B cell (primary cell): Measurements from ENCODE around the gene CAMK2B.

Source experiments
- EZH2 ChIP-seq: IDR thresholded peaks from 2 replicates; pipeline ENCODE4 v1.6.1; 2012; ENCODE audit warnings: borderline replicate concordance, low read depth, mild to moderate bottlenecking, moderate library complexity, low read length; ENCODE audit not compliant: insufficient read depth, poor library complexity, severe bottlenecking
- TF ChIP-seq, protein P1 (sequence below): fragments of 200-600 bp; IDR thresholded peaks from one replicate; pipeline ENCODE4 v1.8.0; 2022; ENCODE audit warnings: antibody characterized with exemption, mild to moderate bottlenecking

DNA sequence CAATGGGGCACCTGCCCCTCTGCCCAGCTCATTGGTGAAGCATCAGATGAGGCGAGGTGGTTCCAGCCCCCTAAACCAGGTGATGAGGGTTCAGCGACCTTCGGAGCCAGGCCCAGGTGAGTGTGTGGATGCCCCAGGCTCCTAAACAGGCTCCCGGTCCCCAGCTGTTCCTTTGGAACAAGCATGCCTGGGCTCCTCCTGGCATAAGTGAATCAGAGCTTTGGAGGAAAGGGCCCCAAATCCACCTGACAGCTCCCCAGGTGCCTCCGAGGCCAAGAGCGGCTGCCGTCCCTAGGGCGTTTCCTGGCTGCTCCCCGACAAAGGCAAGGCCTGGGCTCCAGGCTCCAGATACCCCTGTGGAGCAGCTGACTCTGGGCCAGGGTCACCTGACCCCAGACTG lies 63.4 kb downstream of the CAMK2B start:
- TF ChIP-seq, protein P1, sequence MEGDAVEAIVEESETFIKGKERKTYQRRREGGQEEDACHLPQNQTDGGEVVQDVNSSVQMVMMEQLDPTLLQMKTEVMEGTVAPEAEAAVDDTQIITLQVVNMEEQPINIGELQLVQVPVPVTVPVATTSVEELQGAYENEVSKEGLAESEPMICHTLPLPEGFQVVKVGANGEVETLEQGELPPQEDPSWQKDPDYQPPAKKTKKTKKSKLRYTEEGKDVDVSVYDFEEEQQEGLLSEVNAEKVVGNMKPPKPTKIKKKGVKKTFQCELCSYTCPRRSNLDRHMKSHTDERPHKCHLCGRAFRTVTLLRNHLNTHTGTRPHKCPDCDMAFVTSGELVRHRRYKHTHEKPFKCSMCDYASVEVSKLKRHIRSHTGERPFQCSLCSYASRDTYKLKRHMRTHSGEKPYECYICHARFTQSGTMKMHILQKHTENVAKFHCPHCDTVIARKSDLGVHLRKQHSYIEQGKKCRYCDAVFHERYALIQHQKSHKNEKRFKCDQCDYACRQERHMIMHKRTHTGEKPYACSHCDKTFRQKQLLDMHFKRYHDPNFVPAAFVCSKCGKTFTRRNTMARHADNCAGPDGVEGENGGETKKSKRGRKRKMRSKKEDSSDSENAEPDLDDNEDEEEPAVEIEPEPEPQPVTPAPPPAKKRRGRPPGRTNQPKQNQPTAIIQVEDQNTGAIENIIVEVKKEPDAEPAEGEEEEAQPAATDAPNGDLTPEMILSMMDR: no peak
- TF ChIP-seq EZH2: no peak
